ENCODE measurements around the gene RCOR1.

- TF ChIP-seq CTCF (IDR thresholded peaks at IDR 0.05; ENCODE audit: insufficient read depth, low read length, poor library complexity, severe bottlenecking) (no peak), EZH2phosphoT487 (conservative IDR thresholded peaks at IDR 0.05; ENCODE audit: low read length) (no peak)
Measured at GRCh38 chr14:102779574-102780315, 187.3 kb downstream of the RCOR1 start.
